ENCODE measurements around the gene PIGO. TPM values are rescaled to one million over a fixed set of nuclear protein-coding genes. Genes with fewer than 3 reads are reported as not detected.

PIGO gene
- total and polyA plus RNA-seq, 9 of the 15 experiments (the other 6 are each of a cell fraction or from before 2014, with no cell fraction given), result 5.4 to 13.7 (median 9.7) TPM

- peaks cover 36 to 42% of the 10 kb centered on the region in 2 experiments for H3K4me1 ChIP-seq (replicated peaks in 1 of 2; ENCODE audit: control insufficient read depth in 2 of 2, insufficient read depth in 2 of 2, low read length in 2 of 2)
- H3K27me3 ChIP-seq (ENCODE audit: control insufficient read depth in 2 of 2, insufficient read depth in 2 of 2, low read length in 2 of 2), result no peaks in the 10 kb centered on the region
- no peak for FAIRE-seq
- H4K20me1 ChIP-seq (replicated peaks; ENCODE audit: control insufficient read depth, insufficient read depth, low read length), result no peaks in the 10 kb centered on the region
- no peaks in the 10 kb centered on the region for H3K9me3 ChIP-seq (replicated peaks; ENCODE audit: control insufficient read depth, insufficient read depth, low read depth, low read length)
- H3K4me2 ChIP-seq (ENCODE audit: insufficient read depth, low read length), result peak overlapping the region; percentile 82
- H3K9ac ChIP-seq (ENCODE audit: insufficient read depth in 1 of 2, low read depth in 2 of 2, low read length in 2 of 2), result peak overlapping the region; percentile 39 to 82; a peak in 3 of 4 replicates
- H3K9me1 ChIP-seq (ENCODE audit: control insufficient read depth, insufficient read depth, low read length), result no peaks in the 10 kb centered on the region
- no peak for ATAC-seq
- POLR2A ChIA-PET, result interaction anchor here (1.2 to 1.3 kb wide), 2 partner anchors 8 to 209 kb away, joined by 3 read pairs; no protein-coding TSS in a partner anchor
- in situ Hi-C loops (cut with MboI) (no loop called here), intact Hi-C loops (cut with micrococcal nuclease) (no loop called here)
- CTCF ChIA-PET (ENCODE audit: low intra/inter-chr PET ratio), result no interaction called here
- no peak overlapping the region for H2AFZ ChIP-seq (ENCODE audit: low read depth, low read length)
- peaks cover 32% of the 10 kb centered on the region for H3K79me2 ChIP-seq (ENCODE audit: control insufficient read depth, insufficient read depth, low read length)
- peak overlapping the region; percentile 74 for H3K27ac ChIP-seq (ENCODE audit: extremely low read depth, low read depth, low read length)
- WGBS (ENCODE audit: insufficient coverage, low coverage, missing lambda C conversion rate), result 68% methylated on average over 4 of the region's 6 CpGs
- no peak for DNase-seq (ENCODE audit: extremely low read depth in 1 of 4, low spot score in 3 of 4)
- H3K4me3 ChIP-seq, result no peak overlapping the region
- BruUV-seq (replicated peaks), result no TSS peak
- peaks cover 28% of the 10 kb centered on the region; the same call in 2 of the 3 replicates for H3K36me3 ChIP-seq (ENCODE audit: control insufficient read depth, insufficient read depth, low read length)
- TF ChIP-seq ZNF707 (CRISPR knock-in tag; conservative IDR thresholded peaks at IDR 0.05), result no peak
- TF ChIP-seq ADNP (tag; IDR thresholded peaks at IDR 0.05), result no peak
- no peak for TF ChIP-seq E2F6 (IDR thresholded peaks at IDR 0.05; ENCODE audit: borderline replicate concordance in 1 of 2, extremely low read depth in 1 of 2, insufficient read depth in 1 of 2, insufficient read length in 1 of 2, low read depth in 1 of 2, low read length in 1 of 2, poor library complexity in 1 of 2, severe bottlenecking in 1 of 2)
- no peak for TF ChIP-seq U2AF2 (optimal IDR thresholded peaks at IDR 0.05; ENCODE audit: low read depth, low read length)
- no peak for TF ChIP-seq NR4A1 (CRISPR knock-in tag; IDR thresholded peaks at IDR 0.05)
- no peak for TF ChIP-seq NR4A1 (tag; IDR thresholded peaks at IDR 0.05)
- TF ChIP-seq GMEB1 (CRISPR knock-in tag; IDR thresholded peaks at IDR 0.05), result no peak
- no peak for TF ChIP-seq HDAC6 (IDR thresholded peaks at IDR 0.05; ENCODE audit: low read depth, low read length)
- TF ChIP-seq CREB3L1 (IDR thresholded peaks at IDR 0.05; ENCODE audit: borderline replicate concordance, low read depth), result no peak
- no peak for TF ChIP-seq DDX20 (tag; IDR thresholded peaks at IDR 0.05; ENCODE audit: low read depth)
- no peak for TF ChIP-seq ZNF253 (CRISPR knock-in tag; conservative IDR thresholded peaks at IDR 0.05)
- TF ChIP-seq ZNF778 (CRISPR knock-in tag; IDR thresholded peaks at IDR 0.05), result no peak
- no peak for TF ChIP-seq ZBTB49 (CRISPR knock-in tag; IDR thresholded peaks at IDR 0.05; ENCODE audit: borderline replicate concordance)
- no peak for TF ChIP-seq SMARCC2 (IDR thresholded peaks at IDR 0.05; ENCODE audit: low read depth)
- no peak for TF ChIP-seq TFAP4 (CRISPR knock-in tag; IDR thresholded peaks at IDR 0.05; ENCODE audit: borderline replicate concordance)
Observed at GRCh38 chr9:35108461-35108860, 12.1 kb upstream of the PIGO start.

All from K562 (cell line).